Spleen (tissue), 11 donors: ENCODE results near the gene RGS6. TPM values are rescaled to one million over a fixed set of nuclear protein-coding genes. Genes with fewer than 3 reads are reported as not detected.

Source experiments
- DNase-seq: peaks from one replicate; pipeline ENCODE4 v3.0.0-alpha.2; 2020
- H3K27ac ChIP-seq, 8 donors: fragments of 200-600 bp; sonication (generic) in 7 of 8; 1 replicate in 4 of 8; 2 replicates in 4 of 8; pipeline versions ENCODE4 v1.5.0 to v1.8.0; 2016 to 2021; ENCODE audit warnings: inconsistent platforms in 4 of 8, mild to moderate bottlenecking in 4 of 8, moderate library complexity in 1 of 8
- H3K27me3 ChIP-seq, 7 donors: fragments of 200-600 bp; sonication (generic) in 6 of 7; replicated peaks in 1 of 7; 1 replicate in 4 of 7; 2 replicates in 3 of 7; pipeline versions ENCODE4 v1.5.0 to v1.8.0; 2016 to 2021; ENCODE audit warnings: inconsistent platforms in 3 of 7, mild to moderate bottlenecking in 1 of 7
- H3K36me3 ChIP-seq, 6 donors: fragments of 200-600 bp; sonication (generic) in 5 of 6; 1 replicate in 4 of 6; 2 replicates in 2 of 6; pipeline versions ENCODE4 v1.5.0 to v1.8.0; 2016 to 2021; ENCODE audit warnings: inconsistent platforms in 2 of 6
- H3K4me1 ChIP-seq, 6 donors: fragments of 200-600 bp; sonication (generic) in 5 of 6; 1 replicate in 3 of 6; 2 replicates in 3 of 6; pipeline versions ENCODE4 v1.5.0 to v1.8.0; 2016 to 2021; ENCODE audit warnings: inconsistent platforms in 3 of 6
- H3K4me3 ChIP-seq, 8 donors: fragments of 200-600 bp; sonication (generic) in 7 of 8; 1 replicate in 4 of 8; 2 replicates in 4 of 8; pipeline versions ENCODE4 v1.5.0 to v1.8.0; 2016 to 2021; ENCODE audit warnings: inconsistent platforms in 4 of 8, mild to moderate bottlenecking in 4 of 8, moderate library complexity in 2 of 8
- H3K9me3 ChIP-seq, 8 donors: fragments of 200-600 bp; sonication (generic) in 7 of 8; 1 replicate in 4 of 8; 2 replicates in 4 of 8; pipeline versions ENCODE4 v1.5.0 to v1.8.0; 2016 to 2021; ENCODE audit warnings: inconsistent platforms in 4 of 8
- POLR2A ChIP-seq, 3 donors: fragments of 450-650 bp; IDR thresholded peaks; one replicate each; pipeline ENCODE4 v1.5.1; 2017; ENCODE audit warnings: antibody characterized with exemption in 3 of 3, mild to moderate bottlenecking in 1 of 3
- POLR2AphosphoS5 ChIP-seq, 3 donors: sonication (generic); formaldehyde crosslinking; IDR thresholded peaks; one replicate each; pipeline ENCODE4 v1.5.1; 2017; ENCODE audit warnings: antibody characterized with exemption in 3 of 3
- WGBS, 5 donors: extraction: QIAGEN DNeasy Blood & Tissue Kit in 3 of 5; methylation state at CpG; one replicate each; pipeline versions ENCODE4 v1.1.5 to v1.1.7; 2013 to 2018; 5-methylcytosine and 5-hydroxymethylcytosine counted together
- intact Hi-C: fragments of 100-400 bp; cut with DNase I; formaldehyde crosslinking; loops from one replicate; pipeline ENCODE4 v1.15.0; 2023; ENCODE audit warnings: low total_unique reads
- polyA plus RNA-seq, 3 donors: library from polyadenylated mRNA; stranded (reverse); fragments of 200-250 nt; gene quantifications; one replicate each; pipeline ENCODE4 v1.2.1, GENCODE V29; 2013
- total RNA-seq, 7 donors: library from RNA; depleted of rRNA in 3 of 7; stranded (reverse); fragments of >200 nt in 3 of 7; fragmentation: NEBNext Ultra II Directional in 4 of 7; extraction: Animal tissue kit (Norgen Biotek cat#: 25700) in 4 of 7; gene quantifications; one replicate each; pipeline versions ENCODE4 v1.1.0 to v1.2.1, GENCODE V29; 2016 to 2021
- TF ChIP-seq, protein P1 (sequence below), 11 experiments: fragments of 200-600 bp in 7 of 11; fragments of 450-650 bp in 4 of 11; sonication (generic) in 4 of 11; IDR thresholded peaks in 8 of 11; conservative IDR thresholded peaks in 3 of 11; 1 replicate in 7 of 11; 2 replicates in 4 of 11; pipeline versions ENCODE4 v1.4.0 to v1.8.0; 2016 to 2021; ENCODE audit warnings: antibody characterized with exemption in 11 of 11, inconsistent platforms in 4 of 11, mild to moderate bottlenecking in 1 of 11
- donor health status: healthy with polysubstance abuse.
- donor health status: DM: no; HTN: no; CAD: no; lungs with moderate emphysema.
- donor health status: DM: no; HTN: no; CAD: no.
- donor health status: Bipolar disorder and iron deficiency.
- donor health status: healthy.
- donor health status: DM: no; HTN: no; CAD: no.
- donor health status: DM: yes; HTN: yes; CAD: no.

Gene RGS6
- total and polyA plus RNA-seq, 10 donors = 0.20 to 8.1 (median 2.3) TPM

DNA sequence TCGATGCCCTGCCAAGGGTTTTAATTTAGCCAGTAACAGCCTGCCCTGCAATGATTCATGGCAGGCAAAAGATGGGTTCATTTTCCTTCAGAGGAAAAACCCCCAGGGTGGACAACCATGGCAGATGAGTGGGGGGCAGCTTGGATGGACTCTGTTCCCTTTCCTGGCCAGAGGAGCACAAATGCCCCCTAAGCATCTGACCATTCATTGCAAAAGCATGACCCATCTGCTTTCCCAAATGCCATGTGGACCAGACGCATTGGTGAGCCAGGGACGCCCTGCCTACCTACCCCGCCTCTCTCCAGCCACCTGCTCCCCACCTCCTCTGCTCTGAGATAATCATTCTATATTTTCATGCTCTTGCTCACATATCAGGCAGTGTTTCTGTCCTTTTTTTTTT is 679.8 kb downstream of the RGS6 start:
- TF ChIP-seq POLR2AphosphoS5 (IDR thresholded peaks at IDR 0.05) (no peak), POLR2A (IDR thresholded peaks at IDR 0.05) (no peak)
- TF ChIP-seq, protein P1, sequence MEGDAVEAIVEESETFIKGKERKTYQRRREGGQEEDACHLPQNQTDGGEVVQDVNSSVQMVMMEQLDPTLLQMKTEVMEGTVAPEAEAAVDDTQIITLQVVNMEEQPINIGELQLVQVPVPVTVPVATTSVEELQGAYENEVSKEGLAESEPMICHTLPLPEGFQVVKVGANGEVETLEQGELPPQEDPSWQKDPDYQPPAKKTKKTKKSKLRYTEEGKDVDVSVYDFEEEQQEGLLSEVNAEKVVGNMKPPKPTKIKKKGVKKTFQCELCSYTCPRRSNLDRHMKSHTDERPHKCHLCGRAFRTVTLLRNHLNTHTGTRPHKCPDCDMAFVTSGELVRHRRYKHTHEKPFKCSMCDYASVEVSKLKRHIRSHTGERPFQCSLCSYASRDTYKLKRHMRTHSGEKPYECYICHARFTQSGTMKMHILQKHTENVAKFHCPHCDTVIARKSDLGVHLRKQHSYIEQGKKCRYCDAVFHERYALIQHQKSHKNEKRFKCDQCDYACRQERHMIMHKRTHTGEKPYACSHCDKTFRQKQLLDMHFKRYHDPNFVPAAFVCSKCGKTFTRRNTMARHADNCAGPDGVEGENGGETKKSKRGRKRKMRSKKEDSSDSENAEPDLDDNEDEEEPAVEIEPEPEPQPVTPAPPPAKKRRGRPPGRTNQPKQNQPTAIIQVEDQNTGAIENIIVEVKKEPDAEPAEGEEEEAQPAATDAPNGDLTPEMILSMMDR (IDR thresholded peaks at IDR 0.05 in 8 of 11, conservative IDR thresholded peaks at IDR 0.05 in 3 of 11) = no peak
- no peak overlapping the region for H3K4me3 ChIP-seq
- no peaks in the 10 kb centered on the region for H3K27me3 ChIP-seq
- no peaks in the 10 kb centered on the region for H3K36me3 ChIP-seq
- no peak overlapping the region for H3K27ac ChIP-seq
- H3K9me3 ChIP-seq = no peaks in the 10 kb centered on the region
- intact Hi-C loops = loop anchor here (10.0 kb wide), 1 partner anchor 283 kb away; the partner anchor contains the start of gene DPF3
- DNase-seq = no peak
- H3K4me1 ChIP-seq = peaks cover 13 to 47% (median 38%) of the 10 kb centered on the region in 6 donors
- 91 to 98% (median 95%) methylated on average over 4 of the region's 4 CpGs for WGBS, 5 donors

DNA sequence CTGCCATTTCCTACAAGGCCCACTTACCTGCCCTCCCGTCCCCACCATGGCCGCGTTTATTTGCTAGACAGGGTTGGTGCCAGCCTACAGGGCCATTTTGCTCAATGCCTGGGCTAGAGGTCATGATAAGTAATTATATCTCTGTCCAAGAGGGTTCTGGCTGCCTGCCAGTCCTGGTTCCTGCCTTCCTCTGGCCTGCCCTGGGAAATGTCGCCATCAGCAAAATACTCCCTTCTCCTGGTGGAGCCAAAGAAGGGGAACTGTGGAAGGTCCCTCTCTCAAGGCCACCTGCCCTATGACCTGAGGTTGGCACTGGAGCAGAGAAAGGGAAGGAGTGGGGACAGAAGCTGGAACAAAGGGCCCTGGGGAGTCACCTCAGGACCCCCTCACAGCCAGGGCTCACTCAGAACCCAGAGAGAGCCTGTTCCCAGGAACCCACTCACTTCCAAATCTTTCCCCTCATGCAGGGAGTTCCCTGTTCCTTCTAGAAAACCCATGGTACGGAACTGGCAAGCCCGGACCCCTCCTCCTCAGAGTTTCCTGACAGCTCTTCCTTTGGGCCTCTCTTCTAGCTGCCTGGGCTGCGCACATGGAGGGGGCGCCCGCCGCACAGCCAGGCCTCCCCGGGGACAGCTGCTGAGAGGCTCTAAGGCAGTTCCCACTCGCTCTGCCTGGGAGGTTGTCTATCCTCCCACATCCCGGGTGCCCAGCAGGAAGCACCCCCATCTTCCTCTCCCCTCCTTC is 681.2 kb downstream of the RGS6 start:
- Histone ChIP-seq H3K4me1 (peaks cover 13 to 56% (median 43%) of the 10 kb centered on the region in 6 donors), H3K9me3 (no peaks in the 10 kb centered on the region), H3K27ac (peak overlapping the region; percentile 10 to 83 (median 73)), H3K4me3 (no peak overlapping the region), H3K27me3 (no peaks in the 10 kb centered on the region), H3K36me3 (no peaks in the 10 kb centered on the region)
- peak; percentile 86 for DNase-seq
- TF ChIP-seq POLR2AphosphoS5 (IDR thresholded peaks at IDR 0.05) = peak; percentile 25 to 77 (median 62)
- TF ChIP-seq POLR2A (IDR thresholded peaks at IDR 0.05) = no peak
- TF ChIP-seq, protein P1 (IDR thresholded peaks at IDR 0.05 in 8 of 11, conservative IDR thresholded peaks at IDR 0.05 in 3 of 11) = no peak
- intact Hi-C loops = loop anchor here (10.0 kb wide), 1 partner anchor 281 kb away; the partner anchor contains the start of gene DPF3
- 43 to 51% (median 46%) methylated on average over 12 to 13 of the region's 13 CpGs for WGBS, 5 donors

DNA sequence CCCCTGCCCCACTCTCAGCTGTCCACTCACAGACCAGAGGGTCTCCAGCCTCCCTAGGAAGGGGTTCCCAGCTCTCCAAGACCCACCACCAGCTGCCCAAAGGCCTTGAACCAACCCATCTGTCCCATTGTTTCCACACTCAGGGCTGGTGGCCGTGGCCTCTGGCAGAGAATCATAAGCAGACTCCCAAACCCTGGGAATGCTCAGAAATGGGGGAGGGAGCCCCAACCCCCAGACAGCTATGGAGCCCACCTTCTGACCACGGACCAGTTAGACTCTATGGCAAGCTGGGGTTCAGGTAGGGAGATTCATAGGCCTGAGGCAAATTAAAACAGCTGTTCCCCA is 681.7 kb downstream of the RGS6 start:
- Histone ChIP-seq H3K27me3 (no peaks in the 10 kb centered on the region), H3K36me3 (no peaks in the 10 kb centered on the region), H3K9me3 (no peaks in the 10 kb centered on the region), H3K4me1 (peaks cover 13 to 60% (median 44%) of the 10 kb centered on the region in 6 donors), H3K4me3 (no peak overlapping the region), H3K27ac (peak overlapping the region; percentile 10 to 83 (median 73))
- intact Hi-C loops = loop anchor here (10.0 kb wide), 1 partner anchor 281 kb away; the partner anchor contains the start of gene DPF3
- TF ChIP-seq POLR2A (IDR thresholded peaks at IDR 0.05) = no peak
- TF ChIP-seq, protein P1 (IDR thresholded peaks at IDR 0.05 in 8 of 11, conservative IDR thresholded peaks at IDR 0.05 in 3 of 11) = no peak
- no peak for TF ChIP-seq POLR2AphosphoS5 (IDR thresholded peaks at IDR 0.05)
- DNase-seq = no peak
- 52 to 81% (median 69%) methylated on average over 2 of the region's 2 CpGs for WGBS, 5 donors

DNA sequence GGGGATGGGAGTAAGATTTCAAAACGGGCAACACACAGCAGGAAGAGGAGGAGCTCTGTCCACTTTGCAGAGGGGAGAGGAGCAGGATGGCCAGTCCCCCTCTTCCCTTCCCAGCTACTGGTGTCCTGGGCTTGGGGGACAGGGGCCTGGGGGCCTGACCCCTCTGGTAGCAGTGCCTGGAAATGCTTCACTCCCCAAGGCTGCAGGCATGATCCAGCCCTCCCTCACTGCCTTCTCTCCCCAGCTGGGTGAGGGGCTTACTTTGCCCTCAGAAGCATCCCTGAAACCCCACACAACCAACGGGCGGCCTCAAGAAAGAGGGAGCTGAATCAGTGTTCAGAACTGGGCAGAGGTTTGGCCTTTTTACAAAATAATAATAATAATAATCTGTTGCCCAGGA is 682.1 kb downstream of the RGS6 start:
- Histone ChIP-seq H3K4me1 (peaks cover 13 to 65% (median 46%) of the 10 kb centered on the region in 6 donors), H3K36me3 (no peaks in the 10 kb centered on the region), H3K4me3 (no peak overlapping the region), H3K27me3 (no peaks in the 10 kb centered on the region), H3K27ac (peak overlapping the region in 6 of 8 donors; percentile 38 to 83 (median 78)), H3K9me3 (no peaks in the 10 kb centered on the region)
- intact Hi-C loops = loop anchor here (10.0 kb wide), 1 partner anchor 280 kb away; the partner anchor contains the start of gene DPF3
- whole genome bisulfite sequencing, 5 donors = 72 to 83% (median 77%) methylated on average over 3 of the region's 3 CpGs
- no peak for DNase-seq
- TF ChIP-seq, protein P1 (IDR thresholded peaks at IDR 0.05 in 8 of 11, conservative IDR thresholded peaks at IDR 0.05 in 3 of 11) = no peak
- no peak for TF ChIP-seq POLR2A (IDR thresholded peaks at IDR 0.05)
- TF ChIP-seq POLR2AphosphoS5 (IDR thresholded peaks at IDR 0.05) = no peak
